ENCODE measurements around the gene SYMPK.

SYMPK gene

DNA sequence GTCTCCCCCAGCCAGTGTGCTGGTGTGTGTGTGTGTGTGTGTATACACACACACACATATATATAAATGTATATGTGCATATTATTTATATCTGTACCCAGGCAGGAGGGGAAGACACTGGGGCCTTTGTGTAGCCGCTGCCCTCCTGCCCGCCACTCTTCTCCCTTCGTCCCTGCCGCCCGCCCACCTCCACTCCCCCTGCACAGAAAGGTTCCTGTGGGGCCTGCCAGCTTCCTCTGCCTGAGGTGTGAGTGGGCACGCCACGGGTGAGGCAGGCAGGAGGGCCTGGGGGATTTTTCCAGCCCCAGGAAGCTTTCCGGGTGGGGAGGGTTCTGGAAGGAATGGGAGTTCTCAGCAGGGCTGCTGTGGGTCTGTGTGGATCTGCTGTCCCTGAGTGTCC lies 16.1 kb upstream of the SYMPK start:
- Histone ChIP-seq H3K4me1 (ENCODE audit: control insufficient read depth, insufficient read depth, low read length) (peaks cover 11% of the 10 kb centered on the region), H3K36me3 (ENCODE audit: control insufficient read depth in 2 of 2, insufficient read depth in 1 of 2, low read length in 2 of 2) (peaks cover 0 to 4% of the 10 kb centered on the region in 2 experiments; a peak in 1 of 3 replicates), H3K27ac (ENCODE audit: extremely low read depth, low read depth, low read length) (no peak overlapping the region), H3K4me3 (ENCODE audit: low read depth, low read length) (no peak overlapping the region), H3K9me3 (ENCODE audit: control insufficient read depth, insufficient read depth, low read depth, low read length) (no peaks in the 10 kb centered on the region)
- TF ChIP-seq ZNF624 (tag by site-specific recombination; IDR thresholded peaks at IDR 0.05) (no peak), ZNF600 (tag by site-specific recombination; IDR thresholded peaks at IDR 0.05) (no peak), ZNF302 (tag by site-specific recombination; IDR thresholded peaks at IDR 0.05; ENCODE audit: low read depth) (no peak), SETDB1 (IDR thresholded peaks at IDR 0.05; ENCODE audit: insufficient read length, low read length) (no peak), ZIC2 (tag by site-specific recombination; IDR thresholded peaks at IDR 0.05) (no peak), ZNF146 (tag by site-specific recombination; IDR thresholded peaks at IDR 0.05) (no peak), ZFHX2 (tag by site-specific recombination; conservative IDR thresholded peaks at IDR 0.05) (peak; percentile 58; the same call in 1 of the 2 replicates), ZNF211 (tag by site-specific recombination; IDR thresholded peaks at IDR 0.05; ENCODE audit: low read depth) (no peak), ZNF155 (tag by site-specific recombination; IDR thresholded peaks at IDR 0.05) (no peak), ZNF114 (tag by site-specific recombination; IDR thresholded peaks at IDR 0.05) (no peak), EGR2 (tag by site-specific recombination; IDR thresholded peaks at IDR 0.05; ENCODE audit: low read depth) (peak; percentile 52), TCF7L2 (IDR thresholded peaks at IDR 0.05; ENCODE audit: borderline replicate concordance, low read depth, low read length) (no peak), ZNF830 (tag by site-specific recombination; IDR thresholded peaks at IDR 0.05; ENCODE audit: low read depth) (no peak), ZSCAN16 (tag by site-specific recombination; IDR thresholded peaks at IDR 0.05) (no peak)
- TF ChIP-seq, protein P1, sequence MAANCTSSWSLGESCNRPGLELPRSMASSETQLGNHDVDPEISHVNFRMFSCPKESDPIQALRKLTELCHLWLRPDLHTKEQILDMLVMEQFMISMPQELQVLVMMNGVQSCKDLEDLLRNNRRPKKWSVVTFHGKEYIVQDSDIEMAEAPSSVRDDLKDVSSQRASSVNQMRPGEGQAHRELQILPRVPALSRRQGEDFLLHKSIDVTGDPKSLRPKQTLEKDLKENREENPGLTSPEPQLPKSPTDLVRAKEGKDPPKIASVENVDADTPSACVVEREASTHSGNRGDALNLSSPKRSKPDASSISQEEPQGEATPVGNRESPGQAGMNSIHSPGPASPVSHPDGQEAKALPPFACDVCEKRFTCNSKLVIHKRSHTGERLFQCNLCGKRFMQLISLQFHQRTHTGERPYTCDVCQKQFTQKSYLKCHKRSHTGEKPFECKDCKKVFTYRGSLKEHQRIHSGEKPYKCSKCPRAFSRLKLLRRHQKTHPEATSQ (tag by site-specific recombination; IDR thresholded peaks at IDR 0.05): no peak
- ChIA-PET POLR2A (interaction anchor here (1.6 to 4.4 kb wide), 2 partner anchors 15 to 62 kb away, joined by 4 to 39 read pairs; partner anchors contain the start of genes FOXA3 and SYMPK), CTCF (interaction anchor here (0.6 to 8.8 kb wide), 3 partner anchors 14 to 186 kb away, joined by 3 to 91 read pairs (median 55); partner anchors contain the start of genes FOXA3, QPCTL and SYMPK)

DNA sequence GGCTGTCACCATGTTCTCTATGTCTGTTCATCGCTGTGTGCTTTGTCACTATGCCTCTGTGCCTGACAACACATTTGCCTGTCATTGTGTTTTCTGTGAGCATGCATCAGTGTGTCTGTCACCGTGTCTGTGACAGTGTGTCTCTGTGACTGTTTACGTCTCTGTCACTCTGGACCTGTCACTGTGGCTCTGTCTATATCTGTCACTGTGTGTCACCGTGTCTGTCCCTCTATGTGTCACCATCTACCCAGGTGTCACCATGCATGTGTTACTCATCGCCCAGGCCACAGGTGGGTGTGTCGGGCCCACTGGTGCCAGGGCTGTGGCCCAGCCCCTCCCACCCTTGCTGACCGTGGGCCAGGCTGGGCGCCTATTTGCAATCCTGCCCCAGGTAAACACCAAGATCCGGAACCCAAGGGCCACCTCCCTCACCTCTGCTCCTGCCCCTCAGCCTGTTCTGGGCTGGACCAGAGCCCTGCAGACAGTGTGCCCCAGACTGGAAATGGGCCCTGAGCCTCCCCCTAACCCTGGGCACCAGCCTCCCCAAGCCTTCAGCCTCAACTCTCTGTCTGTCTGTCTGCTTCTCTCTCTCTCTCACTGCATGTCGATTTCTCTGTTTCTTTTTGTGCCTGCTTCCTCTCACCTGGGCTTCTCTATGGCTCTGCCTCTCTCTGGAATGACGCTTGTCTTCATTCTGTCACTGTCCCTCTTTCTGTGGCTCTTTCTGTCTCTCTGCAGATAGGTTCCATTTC lies 15.3 kb upstream of the SYMPK start:
- CTCF ChIA-PET: interaction anchor here (6.0 to 8.8 kb wide), 2 partner anchors 13 to 61 kb away, joined by 55 to 91 read pairs; partner anchors contain the start of genes FOXA3 and SYMPK
- POLR2A ChIA-PET: no interaction called here
- no peak overlapping the region for H3K4me3 ChIP-seq (ENCODE audit: low read depth, low read length)
- H3K36me3 ChIP-seq (ENCODE audit: control insufficient read depth in 2 of 2, insufficient read depth in 1 of 2, low read length in 2 of 2): no peaks in the 10 kb centered on the region
- H3K27ac ChIP-seq (ENCODE audit: extremely low read depth, low read depth, low read length): no peak overlapping the region
- no peaks in the 10 kb centered on the region for H3K9me3 ChIP-seq (ENCODE audit: control insufficient read depth, insufficient read depth, low read depth, low read length)
- peaks cover 6% of the 10 kb centered on the region; the same call in 1 of the 2 replicates for H3K4me1 ChIP-seq (ENCODE audit: control insufficient read depth, insufficient read depth, low read length)
- TF ChIP-seq WT1 (tag by site-specific recombination; IDR thresholded peaks at IDR 0.05): no peak
- TF ChIP-seq ZNF366 (tag by site-specific recombination; conservative IDR thresholded peaks at IDR 0.05): 0 out of 2 replicates have a peak, but pooled peaks have one; percentile 33
- TF ChIP-seq KLF9 (tag by site-specific recombination; IDR thresholded peaks at IDR 0.05; ENCODE audit: low read depth): 0 out of 2 replicates have a peak, but pooled peaks have one; percentile 14
- peak; percentile 83 for TF ChIP-seq SCRT2 (tag by site-specific recombination; IDR thresholded peaks at IDR 0.05)
- TF ChIP-seq, protein P2, sequence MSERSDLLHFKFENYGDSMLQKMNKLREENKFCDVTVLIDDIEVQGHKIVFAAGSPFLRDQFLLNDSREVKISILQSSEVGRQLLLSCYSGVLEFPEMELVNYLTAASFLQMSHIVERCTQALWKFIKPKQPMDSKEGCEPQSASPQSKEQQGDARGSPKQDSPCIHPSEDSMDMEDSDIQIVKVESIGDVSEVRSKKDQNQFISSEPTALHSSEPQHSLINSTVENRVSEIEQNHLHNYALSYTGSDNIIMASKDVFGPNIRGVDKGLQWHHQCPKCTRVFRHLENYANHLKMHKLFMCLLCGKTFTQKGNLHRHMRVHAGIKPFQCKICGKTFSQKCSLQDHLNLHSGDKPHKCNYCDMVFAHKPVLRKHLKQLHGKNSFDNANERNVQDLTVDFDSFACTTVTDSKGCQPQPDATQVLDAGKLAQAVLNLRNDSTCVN (tag by site-specific recombination; optimal IDR thresholded peaks at IDR 0.05): no peak
- no peak for TF ChIP-seq ZBTB48 (tag by site-specific recombination; IDR thresholded peaks at IDR 0.05)
- TF ChIP-seq ZFHX2 (tag by site-specific recombination; conservative IDR thresholded peaks at IDR 0.05): 0 out of 2 replicates have a peak, but pooled peaks have one; percentile 16
- TF ChIP-seq ZFP41 (tag by site-specific recombination; IDR thresholded peaks at IDR 0.05; ENCODE audit: borderline replicate concordance): no peak
- TF ChIP-seq ZNF610 (tag by site-specific recombination; IDR thresholded peaks at IDR 0.05; ENCODE audit: borderline replicate concordance): no peak
- no peak for TF ChIP-seq ZNF558 (tag by site-specific recombination; IDR thresholded peaks at IDR 0.05)
- TF ChIP-seq, protein P3, sequence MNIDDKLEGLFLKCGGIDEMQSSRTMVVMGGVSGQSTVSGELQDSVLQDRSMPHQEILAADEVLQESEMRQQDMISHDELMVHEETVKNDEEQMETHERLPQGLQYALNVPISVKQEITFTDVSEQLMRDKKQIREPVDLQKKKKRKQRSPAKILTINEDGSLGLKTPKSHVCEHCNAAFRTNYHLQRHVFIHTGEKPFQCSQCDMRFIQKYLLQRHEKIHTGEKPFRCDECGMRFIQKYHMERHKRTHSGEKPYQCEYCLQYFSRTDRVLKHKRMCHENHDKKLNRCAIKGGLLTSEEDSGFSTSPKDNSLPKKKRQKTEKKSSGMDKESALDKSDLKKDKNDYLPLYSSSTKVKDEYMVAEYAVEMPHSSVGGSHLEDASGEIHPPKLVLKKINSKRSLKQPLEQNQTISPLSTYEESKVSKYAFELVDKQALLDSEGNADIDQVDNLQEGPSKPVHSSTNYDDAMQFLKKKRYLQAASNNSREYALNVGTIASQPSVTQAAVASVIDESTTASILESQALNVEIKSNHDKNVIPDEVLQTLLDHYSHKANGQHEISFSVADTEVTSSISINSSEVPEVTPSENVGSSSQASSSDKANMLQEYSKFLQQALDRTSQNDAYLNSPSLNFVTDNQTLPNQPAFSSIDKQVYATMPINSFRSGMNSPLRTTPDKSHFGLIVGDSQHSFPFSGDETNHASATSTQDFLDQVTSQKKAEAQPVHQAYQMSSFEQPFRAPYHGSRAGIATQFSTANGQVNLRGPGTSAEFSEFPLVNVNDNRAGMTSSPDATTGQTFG (tag by site-specific recombination; IDR thresholded peaks at IDR 0.05; ENCODE audit: borderline replicate concordance): no peak
- TF ChIP-seq, protein P4, sequence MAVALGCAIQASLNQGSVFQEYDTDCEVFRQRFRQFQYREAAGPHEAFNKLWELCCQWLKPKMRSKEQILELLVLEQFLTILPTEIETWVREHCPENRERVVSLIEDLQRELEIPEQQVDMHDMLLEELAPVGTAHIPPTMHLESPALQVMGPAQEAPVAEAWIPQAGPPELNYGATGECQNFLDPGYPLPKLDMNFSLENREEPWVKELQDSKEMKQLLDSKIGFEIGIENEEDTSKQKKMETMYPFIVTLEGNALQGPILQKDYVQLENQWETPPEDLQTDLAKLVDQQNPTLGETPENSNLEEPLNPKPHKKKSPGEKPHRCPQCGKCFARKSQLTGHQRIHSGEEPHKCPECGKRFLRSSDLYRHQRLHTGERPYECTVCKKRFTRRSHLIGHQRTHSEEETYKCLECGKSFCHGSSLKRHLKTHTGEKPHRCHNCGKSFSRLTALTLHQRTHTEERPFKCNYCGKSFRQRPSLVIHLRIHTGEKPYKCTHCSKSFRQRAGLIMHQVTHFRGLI (tag by site-specific recombination; IDR thresholded peaks at IDR 0.05): no peak
- no peak for TF ChIP-seq GLIS1 (tag by site-specific recombination; IDR thresholded peaks at IDR 0.05)
- no peak for TF ChIP-seq ZNF658 (tag by site-specific recombination; IDR thresholded peaks at IDR 0.05)
- peak; percentile 39; the same call in 1 of the 2 replicates for TF ChIP-seq PRDM1 (tag by site-specific recombination; IDR thresholded peaks at IDR 0.05)

Data from HEK293 (cell line).